WTC11 (cell line): Measurements from ENCODE around the gene TRAFD1. TPM values are rescaled to one million over a fixed set of nuclear protein-coding genes. Genes with fewer than 3 reads are reported as not detected.

Experiments
- ATF1 ChIP-seq: sonication (generic); formaldehyde crosslinking; IDR thresholded peaks from 2 replicates; pipeline ENCODE4 v1.8.1; 2023; ENCODE audit warnings: mild to moderate bottlenecking, moderate library complexity, missing genetic modification reagents
- CREB1 ChIP-seq: sonication (generic); formaldehyde crosslinking; IDR thresholded peaks from 2 replicates; pipeline ENCODE4 v1.8.0; 2023; ENCODE audit warnings: mild to moderate bottlenecking, missing genetic modification reagents
- CTCF ChIP-seq: fragments of 200-600 bp; IDR thresholded peaks from 2 replicates; pipeline ENCODE4 v1.8.0; 2022; ENCODE audit warnings: antibody characterized with exemption
- FOXK1 ChIP-seq: sonication (generic); formaldehyde crosslinking; IDR thresholded peaks from 2 replicates; pipeline ENCODE4 v1.8.0; 2022; ENCODE audit warnings: mild to moderate bottlenecking, moderate library complexity, missing genetic modification reagents
- GABPB1 ChIP-seq: sonication (generic); formaldehyde crosslinking; IDR thresholded peaks from 2 replicates; pipeline ENCODE4 v1.8.1; 2023; ENCODE audit warnings: mild to moderate bottlenecking, missing genetic modification reagents
- GRHL2 ChIP-seq: fragments of 250-450 bp; sonication (Bioruptor Pico); IDR thresholded peaks from 2 replicates; pipeline ENCODE4 v1.8.0; 2022; ENCODE audit warnings: mild to moderate bottlenecking, moderate library complexity; ENCODE audit not compliant: insufficient replicate concordance, severe bottlenecking
- HMGA2 ChIP-seq: fragments of 250-450 bp; sonication (Bioruptor Pico); IDR thresholded peaks from 2 replicates; pipeline ENCODE4 v1.4.0; 2021; ENCODE audit warnings: mild to moderate bottlenecking, moderate library complexity
- IRF2 ChIP-seq: sonication (generic); formaldehyde crosslinking; IDR thresholded peaks from 2 replicates; pipeline ENCODE4 v1.8.0; 2022; ENCODE audit warnings: low read depth, missing genetic modification reagents, borderline replicate concordance
- NFE2L1 ChIP-seq: sonication (generic); formaldehyde crosslinking; IDR thresholded peaks from 2 replicates; pipeline ENCODE4 v1.8.1; 2023; ENCODE audit warnings: missing genetic modification reagents
- OVOL2 ChIP-seq: fragments of 250-450 bp; sonication (Bioruptor Pico); IDR thresholded peaks from 2 replicates; pipeline ENCODE4 v1.9.0; 2021; ENCODE audit warnings: mild to moderate bottlenecking, borderline replicate concordance
- RELA ChIP-seq: sonication (generic); formaldehyde crosslinking; IDR thresholded peaks from 2 replicates; pipeline ENCODE4 v1.8.1; 2022; ENCODE audit warnings: missing genetic modification reagents, mild to moderate bottlenecking, borderline replicate concordance
- SMAD3 ChIP-seq: sonication (generic); formaldehyde crosslinking; IDR thresholded peaks from 2 replicates; pipeline ENCODE4 v1.8.0; 2022; ENCODE audit warnings: missing genetic modification reagents, mild to moderate bottlenecking, borderline replicate concordance
- TP53 ChIP-seq: sonication (generic); formaldehyde crosslinking; IDR thresholded peaks from 2 replicates; pipeline ENCODE4 v1.8.1; 2023; ENCODE audit warnings: mild to moderate bottlenecking, missing genetic modification reagents
- ZBTB43 ChIP-seq: sonication (generic); formaldehyde crosslinking; IDR thresholded peaks from 2 replicates; pipeline ENCODE4 v1.8.1; 2023; ENCODE audit warnings: mild to moderate bottlenecking, missing genetic modification reagents
- ZNF121 ChIP-seq: sonication (generic); formaldehyde crosslinking; IDR thresholded peaks from 2 replicates; pipeline ENCODE4 v1.8.0; 2023; ENCODE audit warnings: missing genetic modification reagents
- ZNF232 ChIP-seq: sonication (generic); formaldehyde crosslinking; IDR thresholded peaks from 2 replicates; pipeline ENCODE4 v1.8.0; 2022; ENCODE audit warnings: mild to moderate bottlenecking, missing genetic modification reagents
- ZNF317 ChIP-seq: sonication (generic); formaldehyde crosslinking; IDR thresholded peaks from 2 replicates; pipeline ENCODE4 v1.8.1; 2023; ENCODE audit warnings: low read depth, mild to moderate bottlenecking, moderate library complexity, missing genetic modification reagents, borderline replicate concordance
- ZNF396 ChIP-seq: fragments of 250-450 bp; sonication (Bioruptor Pico); IDR thresholded peaks from 2 replicates; pipeline ENCODE4 v1.8.0; 2021; ENCODE audit warnings: mild to moderate bottlenecking, moderate library complexity, borderline replicate concordance
- ZNF416 ChIP-seq: fragments of 250-450 bp; sonication (Bioruptor Pico); IDR thresholded peaks from 2 replicates; pipeline ENCODE4 v1.9.0; 2021; ENCODE audit warnings: mild to moderate bottlenecking, inconsistent platforms
- ZNF512 ChIP-seq: sonication (generic); formaldehyde crosslinking; IDR thresholded peaks from 2 replicates; pipeline ENCODE4 v1.8.1; 2022; ENCODE audit warnings: missing genetic modification reagents, borderline replicate concordance
- ZSCAN18 ChIP-seq: fragments of 250-450 bp; sonication (Bioruptor Pico); IDR thresholded peaks from 2 replicates; pipeline ENCODE4 v2.1.2; 2022; ENCODE audit warnings: mild to moderate bottlenecking, moderate library complexity
- total RNA-seq: library from RNA; stranded (reverse); gene quantifications from 3 replicates; pipeline ENCODE4 v1.2.3, GENCODE V29; 2021
- TF ChIP-seq, protein P1 (sequence below): sonication (generic); formaldehyde crosslinking; IDR thresholded peaks from 2 replicates; pipeline ENCODE4 v1.8.1; 2022; ENCODE audit warnings: low read depth, mild to moderate bottlenecking, moderate library complexity, missing genetic modification reagents, borderline replicate concordance
- TF ChIP-seq, protein P2 (sequence below): sonication (generic); formaldehyde crosslinking; IDR thresholded peaks from 2 replicates; pipeline ENCODE4 v1.8.0; 2022; ENCODE audit warnings: mild to moderate bottlenecking, missing genetic modification reagents
- TF ChIP-seq, protein P3 (sequence below): sonication (generic); formaldehyde crosslinking; IDR thresholded peaks from 2 replicates; pipeline ENCODE4 v1.8.1; 2022; ENCODE audit warnings: mild to moderate bottlenecking, moderate library complexity, missing genetic modification reagents

TRAFD1 gene
- total RNA-seq, 1 experiment from 2014 or later: 25.1 TPM

DNA sequence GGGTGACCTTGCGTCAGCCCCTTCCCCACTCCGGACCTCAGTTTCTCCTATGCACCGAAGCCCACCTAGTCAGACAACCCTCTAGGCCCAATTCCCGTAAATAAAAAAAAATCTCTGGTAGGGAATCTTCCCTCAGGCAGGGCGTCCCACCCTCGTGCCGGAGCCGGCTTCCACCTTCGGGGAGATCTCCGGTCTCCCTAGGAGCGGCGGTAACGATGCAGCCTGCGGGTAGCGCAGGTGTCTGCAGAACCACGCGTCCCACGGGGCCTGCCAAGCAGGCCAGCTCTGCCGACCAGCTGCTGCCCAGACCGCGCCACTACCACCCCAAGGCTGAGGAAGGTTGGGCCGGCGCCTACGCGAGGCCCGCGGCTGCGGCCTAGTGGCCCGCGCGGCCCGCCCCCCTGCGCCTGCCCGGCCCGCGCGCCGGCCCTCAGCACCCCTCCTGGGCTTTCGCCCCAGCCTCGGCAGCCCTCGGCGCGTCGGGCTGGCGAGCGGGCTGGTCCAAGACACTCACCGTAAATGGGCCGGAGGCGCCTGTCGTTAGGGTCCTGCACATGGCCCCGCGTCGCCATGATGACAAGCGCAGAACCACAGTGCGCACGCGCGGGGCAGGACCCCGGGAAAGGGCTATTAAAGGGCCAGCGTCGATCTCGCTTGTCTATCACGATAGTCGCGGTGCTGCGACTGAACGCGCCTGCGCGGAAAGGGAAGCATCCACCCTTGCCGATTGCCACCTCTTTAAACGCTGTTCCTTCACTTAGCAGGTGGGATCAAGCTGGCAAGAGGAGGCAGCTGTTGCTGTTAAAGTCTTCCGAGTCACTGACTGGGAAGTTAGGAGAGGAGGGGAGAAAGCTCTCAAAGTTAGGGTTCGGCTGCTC lies 16.9 kb upstream of the TRAFD1 start, which contains the start of gene NAA25 (continued):
- TF ChIP-seq ZNF512 (CRISPR knock-in tag) (no peak), IRF2 (CRISPR knock-in tag) (no peak), SMAD3 (CRISPR knock-in tag) (no peak), ZBTB43 (CRISPR knock-in tag) (0 out of 2 replicates have a peak, but pooled peaks have one; percentile 6), FOXK1 (CRISPR knock-in tag) (no peak; the same call in 1 of the 2 replicates), CREB1 (CRISPR knock-in tag) (no peak), ZNF416 (no peak), GABPB1 (CRISPR knock-in tag) (peak; percentile 9; the same call in 1 of the 2 replicates), HMGA2 (no peak), TP53 (CRISPR knock-in tag) (no peak), ATF1 (no peak), ZNF396 (CRISPR knock-in tag) (no peak), ZNF121 (CRISPR knock-in tag) (peak; percentile 84), RELA (CRISPR knock-in tag) (no peak), ZNF232 (0 out of 2 replicates have a peak, but pooled peaks have one; percentile 20), OVOL2 (no peak), GRHL2 (CRISPR knock-in tag) (no peak), ZNF317 (CRISPR knock-in tag) (no peak), CTCF (no peak), NFE2L1 (CRISPR knock-in tag) (peak; percentile 90), ZSCAN18 (CRISPR knock-in tag) (no peak)
- TF ChIP-seq, protein P1, sequence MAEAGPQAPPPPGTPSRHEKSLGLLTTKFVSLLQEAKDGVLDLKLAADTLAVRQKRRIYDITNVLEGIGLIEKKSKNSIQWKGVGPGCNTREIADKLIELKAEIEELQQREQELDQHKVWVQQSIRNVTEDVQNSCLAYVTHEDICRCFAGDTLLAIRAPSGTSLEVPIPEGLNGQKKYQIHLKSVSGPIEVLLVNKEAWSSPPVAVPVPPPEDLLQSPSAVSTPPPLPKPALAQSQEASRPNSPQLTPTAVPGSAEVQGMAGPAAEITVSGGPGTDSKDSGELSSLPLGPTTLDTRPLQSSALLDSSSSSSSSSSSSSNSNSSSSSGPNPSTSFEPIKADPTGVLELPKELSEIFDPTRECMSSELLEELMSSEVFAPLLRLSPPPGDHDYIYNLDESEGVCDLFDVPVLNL (CRISPR knock-in tag): 0 out of 2 replicates have a peak, but pooled peaks have one; percentile 52
- TF ChIP-seq, protein P2, sequence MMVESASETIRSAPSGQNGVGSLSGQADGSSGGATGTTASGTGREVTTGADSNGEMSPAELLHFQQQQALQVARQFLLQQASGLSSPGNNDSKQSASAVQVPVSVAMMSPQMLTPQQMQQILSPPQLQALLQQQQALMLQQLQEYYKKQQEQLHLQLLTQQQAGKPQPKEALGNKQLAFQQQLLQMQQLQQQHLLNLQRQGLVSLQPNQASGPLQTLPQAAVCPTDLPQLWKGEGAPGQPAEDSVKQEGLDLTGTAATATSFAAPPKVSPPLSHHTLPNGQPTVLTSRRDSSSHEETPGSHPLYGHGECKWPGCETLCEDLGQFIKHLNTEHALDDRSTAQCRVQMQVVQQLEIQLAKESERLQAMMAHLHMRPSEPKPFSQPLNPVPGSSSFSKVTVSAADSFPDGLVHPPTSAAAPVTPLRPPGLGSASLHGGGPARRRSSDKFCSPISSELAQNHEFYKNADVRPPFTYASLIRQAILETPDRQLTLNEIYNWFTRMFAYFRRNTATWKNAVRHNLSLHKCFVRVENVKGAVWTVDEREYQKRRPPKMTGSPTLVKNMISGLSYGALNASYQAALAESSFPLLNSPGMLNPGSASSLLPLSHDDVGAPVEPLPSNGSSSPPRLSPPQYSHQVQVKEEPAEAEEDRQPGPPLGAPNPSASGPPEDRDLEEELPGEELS (CRISPR knock-in tag): peak; percentile 85
- TF ChIP-seq, protein P3, sequence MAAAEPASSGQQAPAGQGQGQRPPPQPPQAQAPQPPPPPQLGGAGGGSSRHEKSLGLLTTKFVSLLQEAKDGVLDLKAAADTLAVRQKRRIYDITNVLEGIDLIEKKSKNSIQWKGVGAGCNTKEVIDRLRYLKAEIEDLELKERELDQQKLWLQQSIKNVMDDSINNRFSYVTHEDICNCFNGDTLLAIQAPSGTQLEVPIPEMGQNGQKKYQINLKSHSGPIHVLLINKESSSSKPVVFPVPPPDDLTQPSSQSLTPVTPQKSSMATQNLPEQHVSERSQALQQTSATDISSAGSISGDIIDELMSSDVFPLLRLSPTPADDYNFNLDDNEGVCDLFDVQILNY (CRISPR knock-in tag): no peak
